Astrocyte of the spinal cord (primary cell): ENCODE results near the gene MGAT5.
A peak's percentile ranks its signal among the peaks of the same experiment; 100 is the strongest.

Source experiments
- DNase-seq: peaks from one replicate; pipeline ENCODE4 v3.0.0; 2011; ENCODE audit warnings: low read depth, low spot score
- H3K4me3 ChIP-seq: 2 replicates; pipeline ENCODE4 v1.5.1; 2011; ENCODE audit warnings: low read depth, mild to moderate bottlenecking, low read length, moderate library complexity
- CTCF ChIP-seq: IDR thresholded peaks from 2 replicates; pipeline ENCODE4 v1.5.1; 2012; ENCODE audit warnings: low read depth, mild to moderate bottlenecking, low read length, inconsistent platforms
- in situ Hi-C: cut with HindIII; loops from 2 replicates; pipeline ENCODE4 v1.10.0; 2017; ENCODE audit warnings: low sequenced_read_pairs

The MGAT5 gene

GRCh38 chr2:134269972-134270735, 16.3 kb downstream of the MGAT5 start:
- DNase-seq, result no peak
- H3K4me3 ChIP-seq, result no peak overlapping the region
- in situ Hi-C loops, result no loop called here
- no peak for TF ChIP-seq CTCF

GRCh38 chr2:134271758-134272157, 17.9 kb downstream of the MGAT5 start:
- TF ChIP-seq CTCF, result no peak
- no peak for DNase-seq
- in situ Hi-C loops, result no loop called here
- H3K4me3 ChIP-seq, result no peak overlapping the region

- in situ Hi-C loops, result no loop called here
- H3K4me3 ChIP-seq, result no peak overlapping the region
- DNase-seq, result no peak
- no peak for TF ChIP-seq CTCF
These were observed 18.9 kb downstream of the MGAT5 start for GRCh38 chr2:134272806-134273205.

GRCh38 chr2:134273256-134273983, 19.5 kb downstream of the MGAT5 start:
- in situ Hi-C loops, result no loop called here
- DNase-seq, result peak; percentile 23
- H3K4me3 ChIP-seq, result no peak overlapping the region
- TF ChIP-seq CTCF, result no peak

- no peak for DNase-seq
- no peak for TF ChIP-seq CTCF
- H3K4me3 ChIP-seq, result no peak overlapping the region
- in situ Hi-C loops, result no loop called here
These were observed 20.2 kb downstream of the MGAT5 start for GRCh38 chr2:134274121-134274520.

- TF ChIP-seq CTCF, result no peak
- in situ Hi-C loops, result no loop called here
- H3K4me3 ChIP-seq, result no peak overlapping the region
- no peak for DNase-seq
These were observed 21.4 kb downstream of the MGAT5 start for GRCh38 chr2:134275058-134275862.
